ENCODE data around the gene PUSL1. TPM values are rescaled to one million over a fixed set of nuclear protein-coding genes. Genes with fewer than 3 reads are reported as not detected.

The PUSL1 gene
- total RNA-seq, 1 experiment from 2014 or later, result 38.0 TPM

DNA sequence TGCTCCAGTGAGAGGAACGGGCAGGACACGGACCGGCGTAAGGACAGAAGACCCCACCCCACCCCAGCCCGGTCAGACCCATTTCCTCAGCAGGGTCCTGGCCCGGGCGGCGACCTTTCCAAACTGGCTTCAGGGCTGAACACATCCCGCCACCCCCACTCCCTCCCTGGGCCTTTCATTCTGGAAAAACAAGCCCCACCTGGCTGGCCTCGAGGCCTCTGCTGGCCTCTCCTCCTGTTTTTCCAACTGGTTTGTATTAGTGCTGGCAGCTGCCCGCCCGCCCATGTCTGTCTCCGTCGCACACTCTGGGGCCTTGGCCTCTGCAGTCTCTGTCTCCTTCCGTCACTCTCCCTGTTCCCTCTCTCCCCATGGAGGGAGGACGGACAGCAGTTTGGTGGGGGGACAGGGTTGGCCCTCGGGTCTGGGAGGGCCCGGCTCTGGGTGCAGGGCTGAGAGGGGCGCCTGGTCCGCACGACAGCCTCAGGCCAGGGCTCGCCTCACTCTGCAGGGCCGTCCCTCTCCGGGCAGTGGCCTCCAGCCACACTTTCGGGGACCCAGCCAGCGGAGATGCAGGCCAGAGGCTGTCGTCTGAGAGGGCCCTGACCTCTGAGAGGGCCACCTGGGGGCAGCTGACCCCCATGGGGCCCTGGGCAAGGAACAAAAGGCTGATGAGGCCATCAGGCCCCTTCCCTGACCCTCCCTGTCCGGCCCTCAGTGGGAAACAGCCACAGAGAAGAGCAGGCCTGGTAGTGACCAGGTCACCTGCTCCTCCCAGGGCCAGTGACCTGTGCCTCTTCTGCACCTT is 51.5 kb downstream of the PUSL1 start:
- Histone ChIP-seq H2BK20ac (ENCODE audit: low read depth, low read length, poor library complexity, severe bottlenecking) (no peak overlapping the region), H3K9ac (ENCODE audit: extremely low read depth, insufficient read length, low read length) (no peak overlapping the region), H4K8ac (replicated peaks; ENCODE audit: insufficient read length, low read depth, low read length) (no peak overlapping the region), H2BK5ac (ENCODE audit: insufficient read length, low read length) (no peak overlapping the region), H2AFZ (ENCODE audit: low read length) (no peak overlapping the region), H3K56ac (ENCODE audit: insufficient read length, low read depth, low read length) (no peak overlapping the region), H3T11ph (ENCODE audit: low read length) (no peak overlapping the region), H2AK5ac (ENCODE audit: insufficient read length, low read length) (no peak overlapping the region), H2BK15ac (ENCODE audit: low read depth, low read length) (no peak overlapping the region; the same call in 1 of the 2 replicates), H3K27me3 (ENCODE audit: insufficient read depth, low read length) (peaks cover under 1% of the 10 kb centered on the region; the same call in 1 of the 2 replicates), H4K20me1 (ENCODE audit: control insufficient read depth, insufficient read depth, insufficient read length) (no peaks in the 10 kb centered on the region), H4K5ac (ENCODE audit: insufficient read length, low read depth, low read length) (no peak overlapping the region), H3K18ac (ENCODE audit: insufficient read length, low read depth, low read length) (no peak overlapping the region), H3K23me2 (ENCODE audit: insufficient read length, low read depth, low read length, poor library complexity, severe bottlenecking) (peaks cover 3% of the 10 kb centered on the region), H3K9me3 (ENCODE audit: control insufficient read depth, low read depth, low read length) (no peaks in the 10 kb centered on the region), H3K79me2 (ENCODE audit: insufficient read depth, low read length) (no peaks in the 10 kb centered on the region), H2BK120ac (ENCODE audit: low read depth, low read length, poor library complexity, severe bottlenecking) (no peak overlapping the region), H3K14ac (ENCODE audit: insufficient read depth, low read length) (no peak overlapping the region; the same call in 1 of the 2 replicates), H3K4ac (ENCODE audit: low read depth, low read length) (no peak overlapping the region), H2BK12ac (ENCODE audit: insufficient read length, low read depth, low read length) (no peak overlapping the region), H3K23ac (ENCODE audit: insufficient read length, low read depth, low read length) (no peak overlapping the region), H3K79me1 (ENCODE audit: insufficient read depth, low read depth, low read length, poor library complexity, severe bottlenecking) (no peaks in the 10 kb centered on the region), H4K91ac (ENCODE audit: insufficient read length, low read depth, low read length) (no peak overlapping the region), H3K4me2 (ENCODE audit: insufficient read depth, insufficient read length, low read length) (no peak overlapping the region), H3K27ac (ENCODE audit: insufficient read length, low read depth, low read length) (no peak overlapping the region), H3K4me1 (ENCODE audit: insufficient read depth, low read length) (peaks cover 2% of the 10 kb centered on the region; the same call in 1 of the 2 replicates)
- DNase-seq, result no peak
- H3K4me3 Mint-ChIP-seq, result no peak overlapping the region
- peaks cover 43% of the 10 kb centered on the region for H3K27me3 Mint-ChIP-seq (ENCODE audit: low read depth)
- no CpG with 5 or more reads among the region's 28 CpGs for WGBS (ENCODE audit: extremely low coverage, insufficient read length, low lambda C conversion rate)
- TF ChIP-seq CTCF (conservative IDR thresholded peaks at IDR 0.05), result no peak
- H3K4me1 Mint-ChIP-seq, result peaks cover 22 to 42% of the 10 kb centered on the region in 2 experiments
- H3K36me3 Mint-ChIP-seq (ENCODE audit: insufficient read depth in 1 of 3, low read depth in 3 of 3), result no peaks in the 10 kb centered on the region
- no peaks in the 10 kb centered on the region; a peak in 2 of 5 replicates for H3K9me3 Mint-ChIP-seq
- H3K27ac Mint-ChIP-seq, result peak overlapping the region in 1 of 3 experiments; percentile 77; a peak in 3 of 7 replicates

Data from H9 (cell line).